RWPE2 (cell line): ENCODE data around the gene ACP7.
"Not testable (repeated sequence)": the region's sequence is repeated elsewhere in the genome, so short reads cannot be mapped to it uniquely, and the experiment has no call there.

Source experiments
- ATAC-seq: fragments of 200-7000 bp; cut with Tn5 transposase; 3 replicates; pipeline ENCODE4 v1.9.1; 2021; ENCODE audit warnings: low read depth
- DNase-seq: peaks from one replicate; pipeline ENCODE4 v3.0.0-alpha.2; 2020; ENCODE audit warnings: low spot score
- H3K27ac ChIP-seq: fragments of 450-650 bp; 2 replicates; pipeline ENCODE4 v1.5.1; 2017; ENCODE audit warnings: mild to moderate bottlenecking; ENCODE audit not compliant: poor library complexity, severe bottlenecking
- H3K27me3 ChIP-seq: fragments of 250-450 bp; sonication (Bioruptor Pico); 2 replicates; pipeline ENCODE4 v1.5.1; 2021; ENCODE audit warnings: mild to moderate bottlenecking, moderate library complexity; ENCODE audit not compliant: insufficient read depth, poor library complexity, severe bottlenecking
- H3K36me3 ChIP-seq: fragments of 250-450 bp; sonication (Bioruptor Pico); 2 replicates; pipeline ENCODE4 v1.5.1; 2020; ENCODE audit warnings: low read depth, mild to moderate bottlenecking, moderate library complexity
- H3K4me1 ChIP-seq: fragments of 250-450 bp; sonication (Bioruptor Pico); 2 replicates; pipeline ENCODE4 v1.5.1; 2021; ENCODE audit warnings: mild to moderate bottlenecking, moderate library complexity; ENCODE audit not compliant: insufficient read depth, poor library complexity, severe bottlenecking
- H3K4me3 ChIP-seq: fragments of 250-450 bp; sonication (Bioruptor Pico); 2 replicates; pipeline ENCODE4 v1.5.1; 2021; ENCODE audit warnings: mild to moderate bottlenecking, moderate library complexity; ENCODE audit not compliant: severe bottlenecking
- H3K9me3 ChIP-seq: fragments of 250-450 bp; sonication (Bioruptor Pico); 2 replicates; pipeline ENCODE4 v1.5.1; 2021; ENCODE audit warnings: mild to moderate bottlenecking, moderate library complexity; ENCODE audit not compliant: severe bottlenecking
- CTCF ChIP-seq: fragments of 450-650 bp; IDR thresholded peaks from one replicate; pipeline ENCODE4 v1.5.1; 2017; ENCODE audit warnings: mild to moderate bottlenecking, moderate library complexity; ENCODE audit not compliant: poor library complexity, severe bottlenecking

ACP7 gene

GRCh38 chr19:39086386-39086785 lies 2.2 kb downstream of the ACP7 start:
- no peak for TF ChIP-seq CTCF
- DNase-seq (no peak), ATAC-seq (no peak)
- Histone ChIP-seq H3K36me3 (no peaks in the 10 kb centered on the region), H3K4me1 (peaks cover 8% of the 10 kb centered on the region), H3K27me3 (no peaks in the 10 kb centered on the region), H3K27ac (no peak overlapping the region), H3K4me3 (no peak overlapping the region), H3K9me3 (no peaks in the 10 kb centered on the region)

- no peaks in the 10 kb centered on the region for H3K4me1 ChIP-seq
- DNase-seq = no peak
- no peak overlapping the region for H3K4me3 ChIP-seq
- ATAC-seq = no peak
- TF ChIP-seq CTCF = no peak
- H3K36me3 ChIP-seq = no peaks in the 10 kb centered on the region
- no peaks in the 10 kb centered on the region for H3K27me3 ChIP-seq
- H3K9me3 ChIP-seq = no peaks in the 10 kb centered on the region
- no peak overlapping the region for H3K27ac ChIP-seq
These were observed 3.9 kb downstream of the ACP7 start for GRCh38 chr19:39087907-39088686.

- H3K4me3 ChIP-seq, H3K27ac ChIP-seq, H3K36me3 ChIP-seq, H3K9me3 ChIP-seq, ATAC-seq, H3K27me3 ChIP-seq, DNase-seq, H3K4me1 ChIP-seq: not testable (repeated sequence)
These were observed 5.8 kb downstream of the ACP7 start for GRCh38 chr19:39090016-39090415.

- Histone ChIP-seq H3K4me1 (peaks cover 7% of the 10 kb centered on the region), H3K27ac (no peak overlapping the region), H3K27me3 (no peaks in the 10 kb centered on the region), H3K9me3 (no peaks in the 10 kb centered on the region), H3K36me3 (no peaks in the 10 kb centered on the region), H3K4me3 (no peak overlapping the region)
- TF ChIP-seq CTCF = no peak
- DNase-seq (no peak), ATAC-seq (no peak)
These were observed 6.7 kb downstream of the ACP7 start for GRCh38 chr19:39090881-39091280.

GRCh38 chr19:39095799-39096540 lies 11.8 kb downstream of the ACP7 start:
- not testable (repeated sequence) for H3K9me3 ChIP-seq, H3K27me3 ChIP-seq, H3K36me3 ChIP-seq, DNase-seq, H3K27ac ChIP-seq, H3K4me3 ChIP-seq, H3K4me1 ChIP-seq, ATAC-seq
